Stimulated activated CD4-positive, alpha-beta T cell treated with anti-CD3 and anti-CD28 coated beads, Interleukin-15, amount 100 ng/mL, for 1 hour (primary cell): Measurements from ENCODE around the gene PALM.
"Not testable (repeated sequence)": the region's sequence is repeated elsewhere in the genome, so short reads cannot be mapped to it uniquely, and the experiment has no call there.

ENCODE experiments used
- DNase-seq, 2 donors: peaks; one replicate each; pipeline ENCODE4 v3.0.0-alpha.2; 2020; ENCODE audit warnings: low read depth in 1 of 2, low spot score in 1 of 2

PALM gene

GRCh38 chr19:703651-704446 lies 4.9 kb upstream of the PALM start:
- peak; percentile 29 to 53 for DNase-seq

- DNase-seq, result no peak
Measured at GRCh38 chr19:704447-704741, 4.3 kb upstream of the PALM start.

GRCh38 chr19:709196-709964 lies 645 bp downstream of the PALM start:
- no peak for DNase-seq

GRCh38 chr19:709965-710571 lies 1.3 kb downstream of the PALM start:
- DNase-seq, result no peak

GRCh38 chr19:710767-711166 lies 2.0 kb downstream of the PALM start:
- no peak for DNase-seq

- DNase-seq, result no peak
Measured at GRCh38 chr19:711254-711653, 2.5 kb downstream of the PALM start.

GRCh38 chr19:715347-715746 lies 6.6 kb downstream of the PALM start:
- DNase-seq, result no peak

GRCh38 chr19:718251-718951 lies 9.7 kb downstream of the PALM start:
- no peak for DNase-seq

GRCh38 chr19:718991-719512 lies 10.3 kb downstream of the PALM start:
- DNase-seq, result no peak

- DNase-seq, result no peak
Measured at GRCh38 chr19:719636-720344, 11.1 kb downstream of the PALM start.

- DNase-seq, result no peak
Measured at GRCh38 chr19:720345-721160, 11.8 kb downstream of the PALM start.

GRCh38 chr19:722553-723101 lies 13.9 kb downstream of the PALM start:
- DNase-seq, result no peak

GRCh38 chr19:723247-723646 lies 14.5 kb downstream of the PALM start:
- DNase-seq, result no peak

GRCh38 chr19:723714-724113 lies 15.0 kb downstream of the PALM start:
- DNase-seq, result no peak

- DNase-seq, result no peak
Measured at GRCh38 chr19:725461-726089, 16.8 kb downstream of the PALM start.

GRCh38 chr19:726993-727956 lies 18.5 kb downstream of the PALM start:
- DNase-seq, result no peak

- no peak for DNase-seq
Measured at GRCh38 chr19:728011-728410, 19.3 kb downstream of the PALM start.

- not testable (repeated sequence) for DNase-seq
Measured at GRCh38 chr19:729564-729963, 20.8 kb downstream of the PALM start.
